Neuronal stem cell (in vitro differentiated cells): Measurements from ENCODE around the gene PTOV1.

Experiments
- DNase-seq: peaks from one replicate; pipeline ENCODE4 v3.0.0-alpha.2; 2013; ENCODE audit warnings: low spot score
- H2AFZ ChIP-seq: one replicate; pipeline ENCODE4 v1.6.1; 2013; ENCODE audit warnings: mild to moderate bottlenecking, low read length, inconsistent platforms
- H2AK5ac ChIP-seq: 2 replicates; pipeline ENCODE4 v1.6.1; 2013; ENCODE audit warnings: low read depth, mild to moderate bottlenecking, inconsistent platforms, low read length, moderate library complexity, mixed read lengths
- H2BK120ac ChIP-seq: 2 replicates; pipeline ENCODE4 v1.6.1; 2013; ENCODE audit warnings: low read depth, mild to moderate bottlenecking, inconsistent platforms, low read length, moderate library complexity, mixed read lengths
- H2BK12ac ChIP-seq: one replicate; pipeline ENCODE4 v1.6.1; 2013; ENCODE audit warnings: low read length, inconsistent platforms
- H2BK15ac ChIP-seq: 2 replicates; pipeline ENCODE4 v1.6.1; 2013; ENCODE audit warnings: mild to moderate bottlenecking, low read length, inconsistent platforms, mixed read lengths
- H2BK5ac ChIP-seq: one replicate; pipeline ENCODE4 v1.6.1; 2013; ENCODE audit warnings: inconsistent platforms, mild to moderate bottlenecking, low read length, moderate library complexity
- H3K14ac ChIP-seq: one replicate; pipeline ENCODE4 v1.6.1; 2013; ENCODE audit warnings: low read length, inconsistent platforms
- H3K18ac ChIP-seq: 2 replicates; pipeline ENCODE4 v1.6.1; 2013; ENCODE audit warnings: low read length, inconsistent platforms
- H3K23ac ChIP-seq: 2 replicates; pipeline ENCODE4 v1.6.1; 2013; ENCODE audit warnings: low read depth, mild to moderate bottlenecking, mixed read lengths, low read length, inconsistent platforms; ENCODE audit not compliant: poor library complexity
- H3K27ac ChIP-seq: replicated peaks from 3 replicates; pipeline ENCODE4 v1.5.1; 2013; ENCODE audit warnings: low read length, inconsistent platforms
- H3K27me3 ChIP-seq, 3 experiments: 2 replicates each; pipeline ENCODE4 v1.6.1; 2013; ENCODE audit warnings: low read length in 3 of 3, mild to moderate bottlenecking in 2 of 3, inconsistent platforms in 1 of 3, low read depth in 1 of 3, mixed read lengths in 1 of 3, moderate library complexity in 1 of 3; ENCODE audit not compliant: control insufficient read depth in 3 of 3, insufficient read depth in 3 of 3
- H3K36me3 ChIP-seq, 2 donors: replicated peaks in 1 of 2; 2 replicates each; pipeline ENCODE4 v1.6.1; 2013; ENCODE audit warnings: low read length in 2 of 2; ENCODE audit not compliant: control insufficient read depth in 2 of 2, insufficient read depth in 2 of 2
- H3K4ac ChIP-seq: 2 replicates; pipeline ENCODE4 v1.6.1; 2013; ENCODE audit warnings: inconsistent platforms, mild to moderate bottlenecking, low read length, moderate library complexity
- H3K4me1 ChIP-seq, 2 donors: 1 replicate in 1 of 2; 2 replicates in 1 of 2; pipeline ENCODE4 v1.6.1; 2013; ENCODE audit warnings: low read length in 2 of 2, low read depth in 1 of 2; ENCODE audit not compliant: control insufficient read depth in 2 of 2, insufficient read depth in 1 of 2
- H3K4me2 ChIP-seq: one replicate; pipeline ENCODE4 v1.6.1; 2013; ENCODE audit warnings: mild to moderate bottlenecking, low read length, inconsistent platforms; ENCODE audit not compliant: insufficient read depth, poor library complexity, severe bottlenecking
- H3K4me3 ChIP-seq, 2 donors: 2 replicates each; pipeline ENCODE4 v1.5.1; 2013; ENCODE audit warnings: low read length in 2 of 2, mild to moderate bottlenecking in 2 of 2, inconsistent platforms in 1 of 2, moderate library complexity in 1 of 2
- H3K79me1 ChIP-seq: one replicate; pipeline ENCODE4 v1.6.1; 2013; ENCODE audit warnings: low read depth, mild to moderate bottlenecking, inconsistent platforms, low read length, moderate library complexity
- H3K9ac ChIP-seq: one replicate; pipeline ENCODE4 v1.6.1; 2013; ENCODE audit warnings: mild to moderate bottlenecking, low read depth, low read length, inconsistent platforms; ENCODE audit not compliant: poor library complexity
- H3K9me3 ChIP-seq, 2 donors: replicated peaks in 1 of 2; 2 replicates each; pipeline versions ENCODE3 to v1.6.1; 2013; ENCODE audit warnings: low read length in 2 of 2, mild to moderate bottlenecking in 2 of 2, inconsistent platforms in 1 of 2, low read depth in 1 of 2, mixed read lengths in 1 of 2, moderate library complexity in 1 of 2; ENCODE audit not compliant: control insufficient read depth in 2 of 2, insufficient read depth in 1 of 2
- H4K8ac ChIP-seq: one replicate; pipeline ENCODE4 v1.6.1; 2013; ENCODE audit warnings: low read depth, mild to moderate bottlenecking, inconsistent platforms, low read length, moderate library complexity
- H4K91ac ChIP-seq: one replicate; pipeline ENCODE4 v1.6.1; 2013; ENCODE audit warnings: low read length, low read depth, mild to moderate bottlenecking, inconsistent platforms; ENCODE audit not compliant: poor library complexity
- WGBS, 2 donors: extraction: QIAGEN DNeasy Blood & Tissue Kit; methylation state at CpG; one replicate each; pipeline ENCODE4 v1.1.7; 2013; ENCODE audit warnings: missing lambda C conversion rate in 2 of 2, mixed read lengths in 1 of 2; ENCODE audit not compliant: insufficient read length in 2 of 2, insufficient replicate concordance in 1 of 2; ENCODE audit errors: extremely low coverage in 2 of 2; 5-methylcytosine and 5-hydroxymethylcytosine counted together

The PTOV1 gene

DNA sequence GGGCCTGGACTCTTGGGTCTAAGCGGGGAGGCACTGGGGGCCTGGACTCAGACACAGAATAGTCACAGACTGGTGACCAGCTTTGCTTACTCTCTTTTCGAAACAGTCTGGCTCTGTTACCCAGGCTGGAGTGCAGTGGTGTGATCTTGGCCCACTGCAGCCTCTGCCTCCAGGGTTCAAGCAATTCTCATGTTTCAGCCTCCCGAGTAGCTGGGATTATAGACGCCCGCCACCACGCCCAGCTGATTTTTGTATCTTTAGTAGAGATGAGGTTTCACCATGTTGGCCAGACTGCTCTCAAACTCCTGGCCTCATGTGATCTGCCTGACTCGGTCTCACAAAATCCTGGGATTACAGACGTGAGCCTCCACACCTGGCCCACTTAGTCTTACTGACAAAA, 21.8 kb upstream of the PTOV1 start:
- Histone ChIP-seq H3K4me1 (no peaks in the 10 kb centered on the region), H2BK5ac (no peak overlapping the region), H2BK12ac (no peak overlapping the region), H3K18ac (no peak overlapping the region), H3K4me3 (no peak overlapping the region), H2BK120ac (no peak overlapping the region), H3K79me1 (peaks cover 26% of the 10 kb centered on the region), H3K23ac (no peak overlapping the region), H3K4me2 (no peak overlapping the region), H3K14ac (no peak overlapping the region), H3K9ac (no peak overlapping the region), H2AFZ (no peak overlapping the region), H3K4ac (no peak overlapping the region), H4K8ac (no peak overlapping the region), H3K36me3 (peaks cover 47 to 89% of the 10 kb centered on the region in 2 donors), H3K9me3 (no peaks in the 10 kb centered on the region), H2BK15ac (no peak overlapping the region), H3K27ac (no peak overlapping the region), H3K27me3 (no peaks in the 10 kb centered on the region), H4K91ac (no peak overlapping the region), H2AK5ac (no peak overlapping the region)
- no CpG with 5 or more reads among the region's 8 CpGs for WGBS, 2 donors
- no peak for DNase-seq

DNA sequence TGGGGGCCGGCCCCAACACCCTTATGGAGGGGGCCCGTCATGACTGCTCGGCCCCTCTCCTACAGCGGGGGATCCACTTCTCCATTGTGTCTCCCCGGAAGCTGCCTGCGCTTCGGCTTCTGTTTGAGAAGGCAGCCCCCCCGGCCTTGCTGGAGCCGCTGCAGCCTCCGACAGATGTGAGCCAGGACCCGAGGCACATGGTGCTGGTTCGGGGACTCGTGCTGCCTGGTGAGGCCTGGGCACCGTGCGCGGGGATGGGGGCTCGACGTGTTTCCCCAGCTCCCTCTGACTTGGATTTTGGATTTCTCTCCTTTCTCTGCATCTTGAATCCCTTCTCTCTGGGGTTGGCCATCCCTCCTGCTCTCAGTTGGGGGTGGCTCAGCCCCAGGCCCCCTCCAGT, 21.2 kb upstream of the PTOV1 start:
- H2BK5ac ChIP-seq: no peak overlapping the region
- DNase-seq: no peak
- no peak overlapping the region for H2BK15ac ChIP-seq
- H3K36me3 ChIP-seq: peaks cover 49 to 89% of the 10 kb centered on the region in 2 donors
- H2BK120ac ChIP-seq: no peak overlapping the region
- no peak overlapping the region for H4K8ac ChIP-seq
- no peak overlapping the region for H4K91ac ChIP-seq
- no peaks in the 10 kb centered on the region for H3K27me3 ChIP-seq
- no peak overlapping the region for H3K14ac ChIP-seq
- no peak overlapping the region for H2BK12ac ChIP-seq
- no peak overlapping the region for H3K23ac ChIP-seq
- H3K4me1 ChIP-seq: no peaks in the 10 kb centered on the region
- H2AK5ac ChIP-seq: no peak overlapping the region
- H3K27ac ChIP-seq: no peak overlapping the region
- H3K18ac ChIP-seq: no peak overlapping the region
- no peak overlapping the region for H3K4me3 ChIP-seq
- H3K79me1 ChIP-seq: peaks cover 24% of the 10 kb centered on the region
- H2AFZ ChIP-seq: no peak overlapping the region
- no CpG with 5 or more reads among the region's 18 CpGs for WGBS, 2 donors
- no peak overlapping the region for H3K4me2 ChIP-seq
- no peaks in the 10 kb centered on the region for H3K9me3 ChIP-seq
- no peak overlapping the region for H3K4ac ChIP-seq
- H3K9ac ChIP-seq: no peak overlapping the region

DNA sequence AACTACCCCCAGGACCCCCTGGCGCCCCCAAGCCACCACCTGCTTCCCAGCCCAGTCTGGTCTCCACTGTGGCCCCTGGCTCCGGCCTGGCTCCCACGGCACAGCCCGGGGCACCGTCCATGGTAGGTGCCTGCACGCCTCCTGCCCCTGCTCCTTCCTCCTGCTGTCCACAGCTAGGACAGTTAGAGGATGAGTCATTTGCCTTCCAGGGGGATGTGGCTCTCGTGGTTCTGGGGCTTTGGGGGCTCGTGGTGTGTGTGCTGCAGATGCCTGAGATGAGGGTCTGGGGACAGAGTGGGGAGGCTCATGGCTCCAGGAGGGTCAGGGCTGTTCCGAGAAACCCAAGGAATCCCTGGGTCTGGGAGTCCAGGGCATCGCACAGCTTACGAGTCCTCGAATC, 20.2 kb upstream of the PTOV1 start:
- WGBS, 2 donors: no CpG with 5 or more reads among the region's 12 CpGs
- no peak overlapping the region for H3K9ac ChIP-seq
- H2BK120ac ChIP-seq: no peak overlapping the region
- H4K8ac ChIP-seq: no peak overlapping the region
- H3K9me3 ChIP-seq: no peaks in the 10 kb centered on the region
- no peak overlapping the region for H3K4me3 ChIP-seq
- no peak overlapping the region for H3K27ac ChIP-seq
- H2AFZ ChIP-seq: no peak overlapping the region
- no peak for DNase-seq
- no peak overlapping the region for H3K4me2 ChIP-seq
- H3K4me1 ChIP-seq: no peaks in the 10 kb centered on the region
- no peak overlapping the region for H3K23ac ChIP-seq
- H3K36me3 ChIP-seq: peaks cover 55 to 95% of the 10 kb centered on the region in 2 donors
- no peak overlapping the region for H2AK5ac ChIP-seq
- H2BK12ac ChIP-seq: no peak overlapping the region
- no peak overlapping the region for H3K4ac ChIP-seq
- no peak overlapping the region for H2BK15ac ChIP-seq
- no peaks in the 10 kb centered on the region for H3K27me3 ChIP-seq
- H2BK5ac ChIP-seq: peak overlapping the region; percentile 60
- H3K18ac ChIP-seq: no peak overlapping the region
- H4K91ac ChIP-seq: no peak overlapping the region
- no peak overlapping the region for H3K14ac ChIP-seq
- peaks cover 24% of the 10 kb centered on the region for H3K79me1 ChIP-seq

DNA sequence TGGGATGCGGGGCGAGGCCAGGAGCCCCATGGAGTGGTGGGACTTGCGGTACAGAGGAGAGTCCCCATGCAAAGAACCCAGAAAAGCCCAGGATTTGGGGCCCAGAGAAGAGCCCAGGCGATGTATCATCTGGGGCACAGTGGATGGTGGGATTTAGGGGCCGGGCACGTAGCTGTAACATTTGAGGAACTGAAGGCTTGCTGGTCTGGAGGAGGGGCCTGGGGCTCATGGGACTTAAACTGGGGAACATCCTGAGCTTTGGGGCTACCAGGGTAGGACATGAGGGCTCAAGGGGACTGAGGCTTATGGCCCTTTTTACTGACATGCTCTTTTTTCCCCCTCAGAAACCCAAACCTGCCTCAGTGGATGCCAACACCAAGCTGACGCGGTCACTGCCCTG, 19.4 kb upstream of the PTOV1 start:
- Histone ChIP-seq H3K79me1 (peaks cover 19% of the 10 kb centered on the region), H2AFZ (no peak overlapping the region), H3K14ac (no peak overlapping the region), H2AK5ac (no peak overlapping the region), H3K4ac (no peak overlapping the region), H3K36me3 (peaks cover 54 to 95% of the 10 kb centered on the region in 2 donors), H2BK15ac (no peak overlapping the region), H4K91ac (no peak overlapping the region), H2BK120ac (no peak overlapping the region), H3K9me3 (no peaks in the 10 kb centered on the region), H3K4me2 (no peak overlapping the region), H3K9ac (no peak overlapping the region), H4K8ac (no peak overlapping the region), H3K27me3 (no peaks in the 10 kb centered on the region), H3K18ac (no peak overlapping the region), H3K4me1 (no peaks in the 10 kb centered on the region), H3K4me3 (no peak overlapping the region), H3K23ac (peak overlapping the region; percentile 31), H3K27ac (no peak overlapping the region), H2BK5ac (no peak overlapping the region), H2BK12ac (no peak overlapping the region)
- DNase-seq: no peak
- no CpG with 5 or more reads among the region's 8 CpGs for WGBS, 2 donors
